Kidney epithelial cell (primary cell): ENCODE measurements around the gene KCTD18. TPM values are rescaled to one million over a fixed set of nuclear protein-coding genes. Genes with fewer than 3 reads are reported as not detected.

Source experiments
- DNase-seq: peaks from one replicate; pipeline ENCODE4 v3.0.0-alpha.2; 2010; ENCODE audit warnings: low read depth
- H3K27me3 ChIP-seq: 2 replicates; pipeline ENCODE4 v1.6.0; 2011; ENCODE audit warnings: low read length; ENCODE audit not compliant: control insufficient read depth, insufficient read depth
- H3K36me3 ChIP-seq: 2 replicates; pipeline ENCODE4 v1.5.1; 2011; ENCODE audit warnings: low read length; ENCODE audit not compliant: control insufficient read depth, insufficient read depth
- H3K4me3 ChIP-seq: 2 replicates; pipeline ENCODE4 v1.5.1; 2011; ENCODE audit warnings: low read depth, mild to moderate bottlenecking, control low read depth, low read length
- total RNA-seq: library from RNA; depleted of rRNA; stranded (reverse); fragments of >200 nt; gene quantifications from 2 replicates; pipeline ENCODE4 v1.2.3, GENCODE V29; 2015
- TF ChIP-seq, protein P1 (sequence below): IDR thresholded peaks from 2 replicates; pipeline ENCODE4 v1.5.1; 2011; ENCODE audit warnings: mild to moderate bottlenecking, moderate library complexity, low read length, control low read depth, inconsistent platforms; ENCODE audit not compliant: insufficient read depth, poor library complexity, severe bottlenecking

The KCTD18 gene
- total RNA-seq, 1 donor from 2014 or later, result 12.2 TPM

- TF ChIP-seq, protein P1, sequence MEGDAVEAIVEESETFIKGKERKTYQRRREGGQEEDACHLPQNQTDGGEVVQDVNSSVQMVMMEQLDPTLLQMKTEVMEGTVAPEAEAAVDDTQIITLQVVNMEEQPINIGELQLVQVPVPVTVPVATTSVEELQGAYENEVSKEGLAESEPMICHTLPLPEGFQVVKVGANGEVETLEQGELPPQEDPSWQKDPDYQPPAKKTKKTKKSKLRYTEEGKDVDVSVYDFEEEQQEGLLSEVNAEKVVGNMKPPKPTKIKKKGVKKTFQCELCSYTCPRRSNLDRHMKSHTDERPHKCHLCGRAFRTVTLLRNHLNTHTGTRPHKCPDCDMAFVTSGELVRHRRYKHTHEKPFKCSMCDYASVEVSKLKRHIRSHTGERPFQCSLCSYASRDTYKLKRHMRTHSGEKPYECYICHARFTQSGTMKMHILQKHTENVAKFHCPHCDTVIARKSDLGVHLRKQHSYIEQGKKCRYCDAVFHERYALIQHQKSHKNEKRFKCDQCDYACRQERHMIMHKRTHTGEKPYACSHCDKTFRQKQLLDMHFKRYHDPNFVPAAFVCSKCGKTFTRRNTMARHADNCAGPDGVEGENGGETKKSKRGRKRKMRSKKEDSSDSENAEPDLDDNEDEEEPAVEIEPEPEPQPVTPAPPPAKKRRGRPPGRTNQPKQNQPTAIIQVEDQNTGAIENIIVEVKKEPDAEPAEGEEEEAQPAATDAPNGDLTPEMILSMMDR, result no peak
- no peaks in the 10 kb centered on the region for H3K27me3 ChIP-seq
- H3K4me3 ChIP-seq, result no peak overlapping the region
- DNase-seq, result no peak
- H3K36me3 ChIP-seq, result peaks cover 4% of the 10 kb centered on the region
Measured at GRCh38 chr2:200456567-200456966, 53.3 kb downstream of the KCTD18 start.

GRCh38 chr2:200455958-200456421 lies 53.9 kb downstream of the KCTD18 start:
- TF ChIP-seq, protein P1, result no peak
- DNase-seq, result no peak
- Histone ChIP-seq H3K27me3 (no peaks in the 10 kb centered on the region), H3K4me3 (no peak overlapping the region), H3K36me3 (peaks cover 5% of the 10 kb centered on the region)

GRCh38 chr2:200454927-200455801 lies 54.7 kb downstream of the KCTD18 start:
- Histone ChIP-seq H3K4me3 (no peak overlapping the region), H3K36me3 (peaks cover 5% of the 10 kb centered on the region), H3K27me3 (no peaks in the 10 kb centered on the region)
- no peak for DNase-seq
- TF ChIP-seq, protein P1, result no peak

GRCh38 chr2:200453853-200454534 lies 55.9 kb downstream of the KCTD18 start:
- no peak for DNase-seq
- no peak overlapping the region for H3K4me3 ChIP-seq
- H3K27me3 ChIP-seq, result no peaks in the 10 kb centered on the region
- H3K36me3 ChIP-seq, result peaks cover 5% of the 10 kb centered on the region
- TF ChIP-seq, protein P1, result no peak

DNA sequence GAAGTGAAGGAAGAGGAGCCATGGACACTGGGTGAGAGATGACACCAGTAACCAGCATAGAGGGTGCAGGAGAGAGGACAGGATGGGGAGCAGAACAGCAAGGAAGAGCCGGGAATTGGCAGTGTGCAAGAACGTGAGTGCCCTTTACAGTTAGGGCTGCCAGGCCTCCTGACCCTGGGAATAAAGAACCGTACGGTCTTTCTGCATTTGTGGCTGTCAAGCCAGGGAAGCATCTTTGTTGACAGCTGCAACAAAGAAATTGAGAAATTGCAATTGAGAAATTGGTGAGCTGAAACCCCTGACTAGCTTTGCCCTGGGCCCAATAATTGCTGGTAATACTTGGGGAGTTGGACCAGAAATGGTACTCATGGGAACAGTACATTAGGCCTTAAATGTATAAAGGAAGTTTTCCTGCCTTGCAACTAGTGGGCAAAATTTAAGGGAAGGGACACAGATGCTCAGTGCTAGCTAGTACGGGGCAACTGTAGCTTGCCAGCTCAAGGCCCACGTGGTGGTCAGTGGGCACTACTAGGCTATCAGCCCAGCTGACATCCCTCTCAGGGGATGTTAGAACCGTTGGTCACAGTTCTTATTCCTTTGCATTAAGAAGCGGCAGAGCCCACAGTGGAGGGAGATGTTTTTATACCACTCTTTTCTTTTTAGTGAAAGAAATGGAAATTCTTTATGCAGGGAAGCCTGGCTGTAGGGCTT lies 56.6 kb downstream of the KCTD18 start:
- Histone ChIP-seq H3K4me3 (no peak overlapping the region), H3K27me3 (no peaks in the 10 kb centered on the region), H3K36me3 (peaks cover 5% of the 10 kb centered on the region)
- DNase-seq, result no peak
- TF ChIP-seq, protein P1, result no peak
